NCI-H69 (cell line): ENCODE data around the gene COA5.
"Not testable (repeated sequence)": the region's sequence is repeated elsewhere in the genome, so short reads cannot be mapped to it uniquely, and the experiment has no call there.

ENCODE experiments used
- DNase-seq: peaks from one replicate; lab custom pipeline; 2025; lab: John Stamatoyannopoulos, UW

Gene COA5

DNA sequence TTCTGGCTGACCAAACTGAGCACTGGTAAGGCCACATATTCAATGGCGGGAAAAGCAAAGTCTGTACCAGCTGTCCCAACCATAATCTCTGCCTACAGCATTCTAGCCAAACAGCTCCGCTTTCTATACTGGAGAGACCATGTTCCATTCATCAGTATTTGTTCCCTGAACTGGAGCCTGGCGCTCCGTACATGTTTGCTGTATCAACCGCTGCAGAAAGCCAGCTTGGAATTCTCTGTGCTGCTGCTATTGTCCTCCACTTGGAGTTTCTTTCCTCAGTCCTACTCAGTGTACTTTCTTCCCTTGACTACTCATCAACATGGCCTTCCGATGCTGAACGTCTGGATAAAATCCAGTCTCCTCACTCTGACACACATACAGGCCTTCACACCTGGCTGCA is 1.9 kb downstream of the COA5 start:
- DNase-seq, result no peak

GRCh38 chr2:98605076-98605475 is 3.2 kb downstream of the COA5 start:
- DNase-seq, result no peak

GRCh38 chr2:98604547-98604946 is 3.8 kb downstream of the COA5 start:
- DNase-seq, result peak; percentile 38

DNA sequence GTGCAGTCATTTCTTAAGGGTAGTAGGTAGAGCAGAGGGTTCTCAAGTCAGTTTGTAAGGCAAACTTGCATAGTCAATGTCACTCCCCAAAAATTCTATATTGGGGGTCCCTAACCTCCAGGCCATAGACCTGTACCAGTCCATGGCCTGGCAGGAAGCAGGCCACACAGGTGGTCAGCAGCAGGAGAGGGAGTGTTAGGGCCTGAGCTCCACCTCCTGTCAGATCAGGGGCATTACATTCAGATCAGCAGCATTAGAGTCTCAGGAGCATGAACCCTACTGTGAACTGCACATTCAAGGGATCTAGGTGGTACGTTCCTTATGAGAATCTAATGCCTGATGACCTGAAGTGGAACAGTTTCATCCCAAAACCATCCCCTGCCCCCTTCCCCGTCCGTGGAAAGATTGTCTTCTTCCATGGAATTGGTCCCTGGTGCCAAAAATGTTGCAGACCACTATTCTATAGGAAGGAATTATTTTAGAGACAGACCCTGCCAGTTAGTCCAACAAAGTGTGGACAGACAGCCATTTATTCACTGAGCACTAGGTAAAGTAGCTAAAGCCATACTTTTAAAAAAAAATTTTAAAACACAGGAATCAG is 6.7 kb downstream of the COA5 start:
- peak; percentile 43 for DNase-seq

- DNase-seq, result no peak
Measured at GRCh38 chr2:98598781-98599428, 9.4 kb downstream of the COA5 start.

GRCh38 chr2:98594665-98595064 is 13.6 kb downstream of the COA5 start:
- not testable (repeated sequence) for DNase-seq

- DNase-seq, result no peak
Measured at GRCh38 chr2:98592565-98592964, 15.7 kb downstream of the COA5 start.

GRCh38 chr2:98589489-98589888 is 18.8 kb downstream of the COA5 start:
- no peak for DNase-seq

- peak; percentile 11 for DNase-seq
Measured at GRCh38 chr2:98588880-98589431, 19.4 kb downstream of the COA5 start.

DNA sequence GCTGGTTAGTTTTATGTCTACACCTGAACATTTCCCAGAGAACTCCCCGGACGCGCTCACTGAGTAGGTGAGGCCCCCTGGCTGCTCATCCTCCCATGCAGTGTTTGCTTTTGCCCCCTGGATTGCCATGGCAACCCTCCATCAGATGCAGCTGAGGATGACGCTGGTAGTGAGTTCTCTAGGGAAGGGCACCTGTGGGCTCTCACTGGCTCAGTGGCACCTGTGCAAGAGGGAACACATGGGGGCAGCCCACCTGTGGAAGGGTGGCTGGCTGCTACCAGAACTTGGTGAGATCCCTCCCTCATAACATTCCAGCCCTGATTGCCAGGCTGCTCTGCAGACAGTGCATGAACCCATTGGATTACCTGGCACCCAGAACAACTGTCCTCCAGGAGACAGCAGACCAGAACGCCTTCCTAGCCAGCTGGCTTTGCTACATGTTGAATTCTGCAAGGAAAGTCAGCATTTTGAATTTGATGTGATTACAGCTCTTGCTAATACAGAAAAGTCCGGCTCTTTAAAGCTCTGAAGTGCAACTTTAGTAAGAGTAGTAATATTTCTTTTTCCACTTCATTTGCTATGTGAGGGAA is 21.7 kb downstream of the COA5 start:
- DNase-seq, result no peak

GRCh38 chr2:98585386-98585785 is 22.9 kb downstream of the COA5 start:
- DNase-seq, result no peak

GRCh38 chr2:98583816-98584618 is 24.3 kb downstream of the COA5 start:
- peak; percentile 13 for DNase-seq

DNA sequence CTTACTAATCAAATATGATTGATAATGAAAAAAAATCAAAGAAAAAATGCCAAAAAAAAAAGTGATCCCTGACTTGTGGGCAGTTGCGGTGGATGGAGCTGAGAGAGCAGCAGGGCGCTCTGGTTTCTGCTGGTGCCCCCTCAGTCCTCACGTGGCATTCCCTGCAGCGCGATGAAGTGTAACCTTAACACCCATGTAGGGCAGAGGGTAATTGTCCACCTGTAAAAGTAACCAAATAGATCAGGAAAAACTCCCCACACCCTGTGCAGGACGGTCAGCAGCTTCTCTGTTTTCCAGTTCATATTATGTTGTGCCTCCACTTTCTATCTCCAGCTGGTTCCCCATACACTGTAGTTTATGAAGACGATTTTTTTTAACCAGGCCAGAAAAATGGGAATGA is 25.0 kb downstream of the COA5 start:
- DNase-seq, result no peak

DNA sequence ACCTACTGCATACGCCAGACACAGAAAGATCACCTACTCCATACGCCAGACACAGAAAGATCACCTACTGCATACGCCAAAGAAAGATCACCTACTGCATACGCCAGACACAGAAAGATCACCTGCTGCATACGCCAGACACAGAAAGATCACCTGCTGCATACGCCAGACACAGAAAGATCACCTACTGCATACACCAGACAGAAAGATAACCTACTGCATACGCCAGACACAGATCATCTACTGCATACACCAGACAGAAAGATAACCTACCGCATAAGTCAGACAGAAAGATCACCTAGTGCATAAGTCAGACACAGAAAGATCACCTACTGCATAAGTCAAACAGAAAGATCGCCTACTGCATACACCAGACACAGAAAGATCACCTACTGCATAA is 25.8 kb downstream of the COA5 start:
- no peak for DNase-seq

DNA sequence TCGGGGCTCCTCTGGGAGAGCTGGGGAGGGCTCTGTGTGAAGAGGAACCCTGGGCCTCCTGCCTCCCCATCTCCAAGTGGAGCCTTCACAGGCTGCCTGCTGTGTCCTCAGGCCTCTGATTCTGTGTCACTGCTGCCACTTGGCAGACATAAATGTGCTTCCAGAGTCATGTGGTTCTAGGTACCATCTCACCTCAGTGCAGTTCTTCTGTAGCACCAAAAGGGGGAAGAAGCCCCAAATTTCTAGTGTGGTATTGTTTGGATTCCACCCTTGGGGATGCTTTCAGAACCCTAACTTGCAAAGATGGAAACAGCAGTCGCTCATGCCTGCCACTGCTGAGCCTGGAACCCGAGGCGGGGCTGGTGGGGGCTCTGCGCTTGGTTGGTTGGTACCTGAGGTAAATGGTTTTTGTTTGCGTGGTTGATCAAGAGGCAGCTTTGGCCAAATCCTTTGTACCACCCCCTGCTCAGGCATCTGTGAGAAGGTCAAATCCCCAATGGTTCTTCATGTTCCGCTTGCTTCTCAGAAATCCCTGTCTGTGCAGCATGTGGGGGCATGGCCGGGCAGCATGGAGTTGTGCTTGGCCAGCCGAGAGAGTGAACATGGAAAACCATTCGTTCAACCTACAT is 27.5 kb downstream of the COA5 start:
- no peak for DNase-seq

GRCh38 chr2:98579926-98580325 is 28.4 kb downstream of the COA5 start:
- DNase-seq, result no peak

- DNase-seq, result no peak
Measured at GRCh38 chr2:98578231-98578630, 30.1 kb downstream of the COA5 start.

DNA sequence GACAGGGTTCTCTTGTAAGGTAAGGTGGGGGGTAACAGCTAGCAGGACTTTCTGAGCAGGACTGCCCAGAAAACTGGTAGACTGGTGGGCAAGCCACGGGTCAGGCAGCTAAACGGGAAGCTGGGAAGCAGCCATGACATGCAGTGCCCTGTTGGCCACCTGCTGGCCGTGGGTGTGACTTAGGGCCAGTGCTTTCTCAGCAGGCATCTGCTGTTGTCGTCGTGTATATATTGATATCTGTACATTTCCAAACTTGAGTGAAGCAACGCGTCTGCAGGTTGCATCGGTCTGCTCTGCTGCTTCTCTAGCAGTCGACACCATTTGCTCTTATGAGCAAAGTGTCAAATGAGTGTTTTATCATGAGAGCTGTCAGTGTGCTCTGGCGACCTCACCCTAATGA is 31.0 kb downstream of the COA5 start:
- no peak for DNase-seq

GRCh38 chr2:98576666-98577312 is 31.5 kb downstream of the COA5 start:
- DNase-seq, result no peak

GRCh38 chr2:98573426-98573825 is 34.9 kb downstream of the COA5 start:
- DNase-seq, result no peak

DNA sequence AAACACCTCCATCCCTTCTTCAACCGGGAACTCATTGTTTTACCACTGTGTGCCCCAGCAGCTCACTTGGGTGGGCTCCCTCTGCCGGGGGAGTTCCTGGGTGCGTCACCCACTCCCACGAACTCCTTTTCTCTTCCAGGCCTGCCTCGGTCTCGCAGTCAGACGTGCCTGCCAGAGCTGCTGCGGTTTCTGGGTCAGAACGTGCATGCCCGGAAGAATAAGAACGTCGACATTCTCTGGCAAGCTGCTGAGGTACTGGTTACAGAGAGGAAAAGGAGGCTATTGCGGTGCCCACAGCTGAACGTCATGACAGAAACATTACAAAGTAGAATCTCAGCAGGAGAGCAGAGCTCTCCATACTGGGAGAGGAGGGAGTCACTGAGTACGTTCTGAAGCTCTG is 35.6 kb downstream of the COA5 start:
- no peak for DNase-seq

- DNase-seq, result no peak
Measured at GRCh38 chr2:98572211-98572610, 36.1 kb downstream of the COA5 start.
